H9 (cell line): Measurements from ENCODE around the gene PIPOX. TPM values are rescaled to one million over a fixed set of nuclear protein-coding genes. Genes with fewer than 3 reads are reported as not detected.

Experiments used
- DNase-seq: peaks from one replicate; pipeline ENCODE4 v3.0.0-alpha.2; 2017
- H2AFZ ChIP-seq: one replicate; pipeline ENCODE4 v1.6.1; 2013; ENCODE audit warnings: mild to moderate bottlenecking, low read length, control low read depth, moderate library complexity
- H2AK5ac ChIP-seq: 2 replicates; pipeline ENCODE4 v1.6.1; 2013; ENCODE audit warnings: low read length, control low read depth, mixed read lengths; ENCODE audit not compliant: insufficient read length
- H2BK120ac ChIP-seq: one replicate; pipeline ENCODE4 v1.6.1; 2013; ENCODE audit warnings: low read depth, mild to moderate bottlenecking, low read length, control low read depth, inconsistent platforms; ENCODE audit not compliant: poor library complexity, severe bottlenecking
- H2BK12ac ChIP-seq: 2 replicates; pipeline ENCODE4 v1.6.1; 2013; ENCODE audit warnings: low read length, control low read depth, mixed read lengths, low read depth; ENCODE audit not compliant: insufficient read length
- H2BK15ac ChIP-seq: 2 replicates; pipeline ENCODE4 v1.6.1; 2013; ENCODE audit warnings: low read depth, low read length, control low read depth
- H2BK20ac ChIP-seq: one replicate; pipeline ENCODE4 v1.6.1; 2013; ENCODE audit warnings: low read depth, mild to moderate bottlenecking, low read length, control low read depth, inconsistent platforms; ENCODE audit not compliant: poor library complexity, severe bottlenecking
- H2BK5ac ChIP-seq: 2 replicates; pipeline ENCODE4 v1.6.1; 2013; ENCODE audit warnings: low read length, control low read depth, mixed read lengths; ENCODE audit not compliant: insufficient read length
- H3K14ac ChIP-seq: 2 replicates; pipeline ENCODE4 v1.6.1; 2013; ENCODE audit warnings: low read length, control low read depth; ENCODE audit not compliant: insufficient read depth
- H3K18ac ChIP-seq: 2 replicates; pipeline ENCODE4 v1.6.1; 2013; ENCODE audit warnings: low read depth, mild to moderate bottlenecking, mixed read lengths, low read length, control low read depth; ENCODE audit not compliant: insufficient read length
- H3K23ac ChIP-seq: 2 replicates; pipeline ENCODE4 v1.6.1; 2013; ENCODE audit warnings: low read length, control low read depth, mixed read lengths, low read depth; ENCODE audit not compliant: insufficient read length
- H3K23me2 ChIP-seq: 2 replicates; pipeline ENCODE4 v1.6.1; 2013; ENCODE audit warnings: low read depth, mild to moderate bottlenecking, mixed read lengths, low read length, control low read depth; ENCODE audit not compliant: insufficient read length, poor library complexity, severe bottlenecking
- H3K27ac ChIP-seq: 2 replicates; pipeline ENCODE4 v1.5.1; 2013; ENCODE audit warnings: low read length, control low read depth, mixed read lengths, low read depth; ENCODE audit not compliant: insufficient read length
- H3K27me3 ChIP-seq: 2 replicates; pipeline ENCODE4 v1.6.1; 2013; ENCODE audit warnings: low read length, control low read depth, inconsistent platforms; ENCODE audit not compliant: insufficient read depth
- H3K4ac ChIP-seq: 2 replicates; pipeline ENCODE4 v1.6.1; 2013; ENCODE audit warnings: low read depth, mild to moderate bottlenecking, control low read depth, inconsistent platforms, low read length, moderate library complexity
- H3K4me1 ChIP-seq: 2 replicates; pipeline ENCODE4 v1.6.1; 2013; ENCODE audit warnings: low read length, control low read depth, inconsistent platforms; ENCODE audit not compliant: insufficient read depth
- H3K4me2 ChIP-seq: 2 replicates; pipeline ENCODE4 v1.6.1; 2013; ENCODE audit warnings: low read length, control low read depth, mixed read lengths; ENCODE audit not compliant: insufficient read length, insufficient read depth
- H3K56ac ChIP-seq: 2 replicates; pipeline ENCODE4 v1.6.1; 2013; ENCODE audit warnings: low read depth, mild to moderate bottlenecking, mixed read lengths, low read length, control low read depth; ENCODE audit not compliant: insufficient read length
- H3K79me1 ChIP-seq: 2 replicates; pipeline ENCODE4 v1.6.1; 2013; ENCODE audit warnings: low read depth, mild to moderate bottlenecking, moderate library complexity, low read length, control low read depth, inconsistent platforms; ENCODE audit not compliant: insufficient read depth, poor library complexity, severe bottlenecking
- H3K79me2 ChIP-seq: 2 replicates; pipeline ENCODE4 v1.6.1; 2013; ENCODE audit warnings: low read length, control low read depth, inconsistent platforms; ENCODE audit not compliant: insufficient read depth
- H3K9ac ChIP-seq: 2 replicates; pipeline ENCODE4 v1.6.1; 2013; ENCODE audit warnings: low read length, control low read depth, mixed read lengths; ENCODE audit not compliant: insufficient read length; ENCODE audit errors: extremely low read depth
- H3K9me3 ChIP-seq: one replicate; pipeline ENCODE4 v1.6.1; 2013; ENCODE audit warnings: low read depth, low read length, inconsistent platforms; ENCODE audit not compliant: control insufficient read depth
- H3T11ph ChIP-seq: one replicate; pipeline ENCODE4 v1.6.1; 2013; ENCODE audit warnings: mild to moderate bottlenecking, low read length, control low read depth, inconsistent platforms
- H4K20me1 ChIP-seq: one replicate; pipeline ENCODE4 v1.6.1; 2013; ENCODE audit not compliant: control insufficient read depth, insufficient read length, insufficient read depth
- H4K5ac ChIP-seq: 2 replicates; pipeline ENCODE4 v1.6.1; 2013; ENCODE audit warnings: low read depth, mild to moderate bottlenecking, mixed read lengths, low read length, control low read depth; ENCODE audit not compliant: insufficient read length
- H4K8ac ChIP-seq: replicated peaks from 2 replicates; pipeline ENCODE4 v1.6.1; 2013; ENCODE audit warnings: low read length, control low read depth, mixed read lengths, low read depth; ENCODE audit not compliant: insufficient read length
- H4K91ac ChIP-seq: 2 replicates; pipeline ENCODE4 v1.6.1; 2013; ENCODE audit warnings: low read depth, mild to moderate bottlenecking, moderate library complexity, mixed read lengths, low read length, control low read depth; ENCODE audit not compliant: insufficient read length
- H3K27ac Mint-ChIP-seq, 3 experiments: 2 replicates in 2 of 3; 3 replicates in 1 of 3; pipeline ENCODE4 v1.8.0; 2020 to 2021; ENCODE audit warnings: mixed read lengths in 3 of 3, mild to moderate bottlenecking in 1 of 3, moderate library complexity in 1 of 3
- H3K27me3 Mint-ChIP-seq: 2 replicates; pipeline ENCODE4 v1.8.0; 2021; ENCODE audit warnings: low read depth, mild to moderate bottlenecking, moderate library complexity, mixed read lengths
- H3K36me3 Mint-ChIP-seq, 3 experiments: 2 replicates in 2 of 3; 3 replicates in 1 of 3; pipeline ENCODE4 v1.8.0; 2020 to 2021; ENCODE audit warnings: low read depth in 3 of 3, mixed read lengths in 3 of 3; ENCODE audit not compliant: insufficient read depth in 1 of 3
- H3K4me1 Mint-ChIP-seq, 2 experiments: 2 replicates each; pipeline ENCODE4 v1.8.0; 2020; ENCODE audit warnings: mixed read lengths in 2 of 2
- H3K4me3 Mint-ChIP-seq, 2 experiments: 2 replicates in 1 of 2; 3 replicates in 1 of 2; pipeline ENCODE4 v1.8.0; 2020 to 2021; ENCODE audit warnings: mild to moderate bottlenecking in 2 of 2, mixed read lengths in 2 of 2, moderate library complexity in 1 of 2
- H3K9me3 Mint-ChIP-seq, 2 experiments: 2 replicates in 1 of 2; 3 replicates in 1 of 2; pipeline ENCODE4 v1.8.0; 2020; ENCODE audit warnings: mild to moderate bottlenecking in 2 of 2, mixed read lengths in 2 of 2, moderate library complexity in 1 of 2
- WGBS: extraction: QIAGEN DNeasy Blood & Tissue Kit; methylation state at CpG from one replicate; pipeline ENCODE4 v1.1.7; 2013; ENCODE audit warnings: missing lambda C conversion rate, low lambda C conversion rate, mixed read lengths; ENCODE audit not compliant: insufficient read length; ENCODE audit errors: extremely low coverage; 5-methylcytosine and 5-hydroxymethylcytosine counted together
- total RNA-seq: library from RNA; stranded (reverse); gene quantifications from 2 replicates; pipeline ENCODE4 v1.2.1, GENCODE V29; 2021
- TF ChIP-seq, protein P1 (sequence below): fragments of 200-600 bp; sonication (generic); conservative IDR thresholded peaks from 3 replicates; pipeline ENCODE4 v1.8.0; 2021; ENCODE audit warnings: antibody characterized with exemption, mild to moderate bottlenecking

The PIPOX gene
- total RNA-seq, 1 experiment from 2014 or later, result 30.1 TPM

DNA sequence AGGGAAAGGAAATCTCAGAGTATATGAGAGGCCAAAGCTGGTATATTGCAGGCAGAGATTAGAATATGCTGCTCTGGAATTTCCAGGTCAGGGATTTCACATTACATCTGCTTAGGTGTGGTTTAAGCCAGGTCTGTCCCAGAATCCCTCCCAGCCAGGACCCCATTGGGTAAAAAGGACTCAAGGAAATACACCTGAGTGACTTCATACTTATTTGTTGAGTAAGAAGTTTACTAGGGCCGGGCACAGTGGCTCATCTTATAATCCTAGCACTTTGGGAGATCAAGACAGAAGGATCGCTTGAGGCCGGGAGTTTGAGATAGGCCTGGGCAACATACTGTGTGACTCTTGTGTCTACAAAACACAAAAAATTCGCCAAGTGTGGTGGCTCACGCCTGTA is 7.2 kb downstream of the PIPOX start:
- no peak overlapping the region for H3K9ac ChIP-seq
- H3K4me1 Mint-ChIP-seq, result peaks cover 27 to 38% of the 10 kb centered on the region in 2 experiments
- H4K20me1 ChIP-seq, result no peaks in the 10 kb centered on the region
- H3K9me3 ChIP-seq, result no peaks in the 10 kb centered on the region
- H3K79me2 ChIP-seq, result no peaks in the 10 kb centered on the region
- no peak overlapping the region for H3K27ac ChIP-seq
- no peaks in the 10 kb centered on the region for H3K27me3 ChIP-seq
- H3K4me2 ChIP-seq, result no peak overlapping the region
- peaks cover 13% of the 10 kb centered on the region; the same call in 1 of the 2 replicates for H3K4me1 ChIP-seq
- H3K14ac ChIP-seq, result no peak overlapping the region
- no peak overlapping the region for H2BK20ac ChIP-seq
- H3K79me1 ChIP-seq, result no peaks in the 10 kb centered on the region
- H3K36me3 Mint-ChIP-seq, result peaks cover 9 to 25% (median 13%) of the 10 kb centered on the region in 3 experiments; a peak in 6 of 7 replicates
- H3T11ph ChIP-seq, result no peak overlapping the region
- no peak overlapping the region for H3K4ac ChIP-seq
- no peaks in the 10 kb centered on the region for H3K9me3 Mint-ChIP-seq
- no peak for DNase-seq
- H2BK5ac ChIP-seq, result no peak overlapping the region
- H4K5ac ChIP-seq, result no peak overlapping the region
- H4K8ac ChIP-seq, result no peak overlapping the region
- H3K56ac ChIP-seq, result no peak overlapping the region
- no peak overlapping the region for H3K18ac ChIP-seq
- no peak overlapping the region for H3K27ac Mint-ChIP-seq
- H2BK15ac ChIP-seq, result no peak overlapping the region
- H3K4me3 Mint-ChIP-seq, result no peak overlapping the region
- H2AFZ ChIP-seq, result no peak overlapping the region
- no peak overlapping the region for H2BK12ac ChIP-seq
- H2AK5ac ChIP-seq, result no peak overlapping the region
- TF ChIP-seq, protein P1, sequence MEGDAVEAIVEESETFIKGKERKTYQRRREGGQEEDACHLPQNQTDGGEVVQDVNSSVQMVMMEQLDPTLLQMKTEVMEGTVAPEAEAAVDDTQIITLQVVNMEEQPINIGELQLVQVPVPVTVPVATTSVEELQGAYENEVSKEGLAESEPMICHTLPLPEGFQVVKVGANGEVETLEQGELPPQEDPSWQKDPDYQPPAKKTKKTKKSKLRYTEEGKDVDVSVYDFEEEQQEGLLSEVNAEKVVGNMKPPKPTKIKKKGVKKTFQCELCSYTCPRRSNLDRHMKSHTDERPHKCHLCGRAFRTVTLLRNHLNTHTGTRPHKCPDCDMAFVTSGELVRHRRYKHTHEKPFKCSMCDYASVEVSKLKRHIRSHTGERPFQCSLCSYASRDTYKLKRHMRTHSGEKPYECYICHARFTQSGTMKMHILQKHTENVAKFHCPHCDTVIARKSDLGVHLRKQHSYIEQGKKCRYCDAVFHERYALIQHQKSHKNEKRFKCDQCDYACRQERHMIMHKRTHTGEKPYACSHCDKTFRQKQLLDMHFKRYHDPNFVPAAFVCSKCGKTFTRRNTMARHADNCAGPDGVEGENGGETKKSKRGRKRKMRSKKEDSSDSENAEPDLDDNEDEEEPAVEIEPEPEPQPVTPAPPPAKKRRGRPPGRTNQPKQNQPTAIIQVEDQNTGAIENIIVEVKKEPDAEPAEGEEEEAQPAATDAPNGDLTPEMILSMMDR, result no peak
- no peak overlapping the region for H4K91ac ChIP-seq
- H2BK120ac ChIP-seq, result no peak overlapping the region
- no CpG with 5 or more reads among the region's 5 CpGs for WGBS
- H3K27me3 Mint-ChIP-seq, result no peaks in the 10 kb centered on the region
- no peaks in the 10 kb centered on the region for H3K23me2 ChIP-seq
- no peak overlapping the region for H3K23ac ChIP-seq
